Measurements from ENCODE around the gene MARCHF3.

Gene MARCHF3

GRCh38 chr5:126981701-126982100 is 48.7 kb downstream of the MARCHF3 start:
- DNase-seq: no peak

GRCh38 chr5:126981222-126981621 is 49.1 kb downstream of the MARCHF3 start:
- no peak for DNase-seq

- DNase-seq: no peak
These were observed 52.1 kb downstream of the MARCHF3 start for GRCh38 chr5:126978258-126978657.

- no peak for DNase-seq
These were observed 53.7 kb downstream of the MARCHF3 start for GRCh38 chr5:126976520-126977172.

- DNase-seq: no peak
These were observed 54.6 kb downstream of the MARCHF3 start for GRCh38 chr5:126975796-126976195.

- DNase-seq: no peak
These were observed 57.2 kb downstream of the MARCHF3 start for GRCh38 chr5:126973193-126973592.

GRCh38 chr5:126972062-126972895 is 58.1 kb downstream of the MARCHF3 start:
- DNase-seq: no peak

GRCh38 chr5:126971455-126972031 is 58.8 kb downstream of the MARCHF3 start:
- no peak for DNase-seq

GRCh38 chr5:126970517-126971017 is 59.8 kb downstream of the MARCHF3 start:
- DNase-seq: no peak

- no peak for DNase-seq
These were observed 60.8 kb downstream of the MARCHF3 start for GRCh38 chr5:126969548-126969947.

- DNase-seq: no peak
These were observed 62.4 kb downstream of the MARCHF3 start for GRCh38 chr5:126967808-126968466.

GRCh38 chr5:126965487-126965886 is 64.9 kb downstream of the MARCHF3 start:
- no peak for DNase-seq

GRCh38 chr5:126965061-126965475 is 65.3 kb downstream of the MARCHF3 start:
- DNase-seq: no peak

- no peak for DNase-seq
These were observed 66.5 kb downstream of the MARCHF3 start for GRCh38 chr5:126963822-126964375.

GRCh38 chr5:126961702-126962101 is 68.7 kb downstream of the MARCHF3 start:
- DNase-seq: peak; percentile 60 to 72

- DNase-seq: no peak
These were observed 69.2 kb downstream of the MARCHF3 start for GRCh38 chr5:126961128-126961527.

- DNase-seq: no peak
These were observed 71.2 kb downstream of the MARCHF3 start for GRCh38 chr5:126959188-126959587.

- no peak for DNase-seq
These were observed 73.4 kb downstream of the MARCHF3 start for GRCh38 chr5:126956991-126957390.

- no peak for DNase-seq
These were observed 75.4 kb downstream of the MARCHF3 start for GRCh38 chr5:126954981-126955380.

GRCh38 chr5:126953640-126954039 is 76.7 kb downstream of the MARCHF3 start:
- no peak for DNase-seq

- DNase-seq: no peak
These were observed 80.9 kb downstream of the MARCHF3 start for GRCh38 chr5:126949475-126949874.

- DNase-seq: no peak
These were observed 81.9 kb downstream of the MARCHF3 start for GRCh38 chr5:126948453-126948852.

- DNase-seq: no peak
These were observed 82.4 kb downstream of the MARCHF3 start for GRCh38 chr5:126948011-126948355.

Data from NCI-H1930 (cell line).